ENCODE data around the gene CDC42.

DNA sequence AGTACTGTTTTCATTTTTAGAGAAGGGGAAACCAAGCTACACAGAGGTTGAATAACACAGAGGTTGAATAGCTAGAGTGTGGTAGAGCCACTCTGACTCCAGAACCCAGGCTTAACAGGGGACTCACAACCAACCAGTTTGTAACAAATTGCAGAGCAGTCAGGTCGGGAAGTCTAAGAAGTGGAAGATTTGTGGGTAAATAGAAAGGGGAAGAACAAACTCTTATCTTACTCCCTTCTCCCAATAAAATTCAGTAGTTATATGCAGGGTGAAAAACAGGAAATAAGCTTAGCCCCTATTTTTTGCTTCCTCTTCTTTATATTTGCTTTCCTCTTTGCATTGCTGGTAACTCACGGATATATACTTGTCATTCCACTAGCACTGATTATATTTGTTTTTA is 23.2 kb downstream of the CDC42 start:
- TF ChIP-seq EZH2 (IDR thresholded peaks at IDR 0.05; ENCODE audit: borderline replicate concordance, low read depth, low read length, poor library complexity, severe bottlenecking): no peak
- TF ChIP-seq, protein P1, sequence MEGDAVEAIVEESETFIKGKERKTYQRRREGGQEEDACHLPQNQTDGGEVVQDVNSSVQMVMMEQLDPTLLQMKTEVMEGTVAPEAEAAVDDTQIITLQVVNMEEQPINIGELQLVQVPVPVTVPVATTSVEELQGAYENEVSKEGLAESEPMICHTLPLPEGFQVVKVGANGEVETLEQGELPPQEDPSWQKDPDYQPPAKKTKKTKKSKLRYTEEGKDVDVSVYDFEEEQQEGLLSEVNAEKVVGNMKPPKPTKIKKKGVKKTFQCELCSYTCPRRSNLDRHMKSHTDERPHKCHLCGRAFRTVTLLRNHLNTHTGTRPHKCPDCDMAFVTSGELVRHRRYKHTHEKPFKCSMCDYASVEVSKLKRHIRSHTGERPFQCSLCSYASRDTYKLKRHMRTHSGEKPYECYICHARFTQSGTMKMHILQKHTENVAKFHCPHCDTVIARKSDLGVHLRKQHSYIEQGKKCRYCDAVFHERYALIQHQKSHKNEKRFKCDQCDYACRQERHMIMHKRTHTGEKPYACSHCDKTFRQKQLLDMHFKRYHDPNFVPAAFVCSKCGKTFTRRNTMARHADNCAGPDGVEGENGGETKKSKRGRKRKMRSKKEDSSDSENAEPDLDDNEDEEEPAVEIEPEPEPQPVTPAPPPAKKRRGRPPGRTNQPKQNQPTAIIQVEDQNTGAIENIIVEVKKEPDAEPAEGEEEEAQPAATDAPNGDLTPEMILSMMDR (conservative IDR thresholded peaks at IDR 0.05; ENCODE audit: low read depth, low read length): no peak
